ENCODE results near the gene AOPEP.
A peak's percentile ranks its signal among the peaks of the same experiment; 100 is the strongest.

AOPEP gene

GRCh38 chr9:94851467-94851866 is 125.0 kb downstream of the AOPEP start:
- no peak for DNase-seq

- no peak for DNase-seq
These were observed 125.4 kb downstream of the AOPEP start for GRCh38 chr9:94851892-94852291.

- DNase-seq, result no peak
These were observed 125.9 kb downstream of the AOPEP start for GRCh38 chr9:94852373-94852772.

GRCh38 chr9:94853887-94854286 is 127.4 kb downstream of the AOPEP start:
- no peak for DNase-seq

- no peak for DNase-seq
These were observed 129.4 kb downstream of the AOPEP start for GRCh38 chr9:94855903-94856302.

GRCh38 chr9:94857791-94858190 is 131.3 kb downstream of the AOPEP start:
- no peak for DNase-seq

- DNase-seq, result no peak
These were observed 132.7 kb downstream of the AOPEP start for GRCh38 chr9:94859226-94859625.

GRCh38 chr9:94859891-94860290 is 133.4 kb downstream of the AOPEP start:
- no peak for DNase-seq

GRCh38 chr9:94860678-94861588 is 134.4 kb downstream of the AOPEP start:
- peak; percentile 62 for DNase-seq

GRCh38 chr9:94861589-94862272 is 135.2 kb downstream of the AOPEP start:
- DNase-seq, result no peak

GRCh38 chr9:94864196-94864595 is 137.7 kb downstream of the AOPEP start:
- DNase-seq, result no peak

- DNase-seq, result no peak
These were observed 138.5 kb downstream of the AOPEP start for GRCh38 chr9:94864862-94865509.

GRCh38 chr9:94865582-94866452 is 139.3 kb downstream of the AOPEP start:
- DNase-seq, result no peak

- DNase-seq, result no peak
These were observed 140.3 kb downstream of the AOPEP start for GRCh38 chr9:94866770-94867169.

GRCh38 chr9:94867281-94867841 is 140.9 kb downstream of the AOPEP start:
- DNase-seq, result no peak

GRCh38 chr9:94867842-94868312 is 141.4 kb downstream of the AOPEP start:
- DNase-seq, result no peak

GRCh38 chr9:94868464-94868863 is 142.0 kb downstream of the AOPEP start:
- no peak for DNase-seq

GRCh38 chr9:94869415-94869843 is 142.9 kb downstream of the AOPEP start:
- peak; percentile 36 for DNase-seq

GRCh38 chr9:94870465-94870792 is 143.9 kb downstream of the AOPEP start:
- DNase-seq, result no peak

- DNase-seq, result peak; percentile 28
These were observed 144.5 kb downstream of the AOPEP start for GRCh38 chr9:94870793-94871558.

- no peak for DNase-seq
These were observed 145.8 kb downstream of the AOPEP start for GRCh38 chr9:94872083-94872833.

All from stimulated activated CD4-positive, alpha-beta T cell treated with anti-CD3 and anti-CD28 coated beads, Interleukin-1b, Interleukin-23, amount 100 ng/mL, for 48 hours (primary cell).